Gastroesophageal sphincter (tissue), 3 donors: ENCODE measurements around the gene EPHA1.

Source experiments
- CTCF ChIP-seq, 4 experiments: fragments of 200-600 bp in 2 of 4; fragments of 450-650 bp in 2 of 4; sonication (generic) in 1 of 4; IDR thresholded peaks; one replicate each; pipeline ENCODE4 v1.5.1; 2017 to 2019; ENCODE audit warnings: antibody characterized with exemption in 4 of 4, mild to moderate bottlenecking in 2 of 4, moderate library complexity in 2 of 4
- EP300 ChIP-seq: sonication (generic); formaldehyde crosslinking; IDR thresholded peaks from one replicate; pipeline ENCODE4 v1.6.1; 2017; ENCODE audit warnings: antibody characterized with exemption, mild to moderate bottlenecking
- POLR2AphosphoS5 ChIP-seq: sonication (generic); formaldehyde crosslinking; IDR thresholded peaks from one replicate; pipeline ENCODE4 v1.6.1; 2017; ENCODE audit warnings: antibody characterized with exemption

- TF ChIP-seq POLR2AphosphoS5: no peak
- no peak for TF ChIP-seq CTCF (IDR thresholded peaks at IDR 0.05)
- TF ChIP-seq EP300: no peak
Observed at GRCh38 chr7:143389316-143390103, 19.1 kb downstream of the EPHA1 start.
